GM13976 (cell line): ENCODE measurements around the gene SHE.

Experiments used
- DNase-seq: peaks from one replicate; pipeline ENCODE4 v3.0.0; 2012; ENCODE audit warnings: low spot score
- CTCF ChIP-seq: IDR thresholded peaks from 2 replicates; pipeline ENCODE4 v1.5.1; 2012; ENCODE audit warnings: borderline replicate concordance, mild to moderate bottlenecking; ENCODE audit not compliant: insufficient read depth; ENCODE audit errors: extremely low read depth, missing control alignments, control extremely low read depth
- in situ Hi-C: fragments of 300-500 bp; cut with MboI; formaldehyde crosslinking; loops from one replicate; pipeline ENCODE4 v1.12.0; 2022; ENCODE audit warnings: low sequenced_read_pairs, mixed read lengths, inconsistent platforms; ENCODE audit not compliant: unreplicated experiment

Gene SHE

GRCh38 chr1:154501423-154502065 lies 668 bp downstream of the SHE start:
- DNase-seq, result peak; percentile 50
- no peak for TF ChIP-seq CTCF
- in situ Hi-C loops, result no loop called here

- no peak for TF ChIP-seq CTCF
- DNase-seq, result no peak
- in situ Hi-C loops, result no loop called here
These were observed 1.7 kb downstream of the SHE start for GRCh38 chr1:154500533-154500932.

- in situ Hi-C loops, result no loop called here
- TF ChIP-seq CTCF, result no peak
- no peak for DNase-seq
These were observed 2.8 kb downstream of the SHE start for GRCh38 chr1:154499446-154499845.

- no peak for TF ChIP-seq CTCF
- in situ Hi-C loops, result no loop called here
- peak; percentile 37 for DNase-seq
These were observed 5.0 kb downstream of the SHE start for GRCh38 chr1:154497026-154497806.

GRCh38 chr1:154496383-154496782 lies 5.8 kb downstream of the SHE start:
- DNase-seq, result no peak
- TF ChIP-seq CTCF, result no peak
- in situ Hi-C loops, result no loop called here

- DNase-seq, result no peak
- in situ Hi-C loops, result no loop called here
- no peak for TF ChIP-seq CTCF
These were observed 6.5 kb downstream of the SHE start for GRCh38 chr1:154495496-154496273.
